Neural progenitor cell (in vitro differentiated cells): ENCODE results near the gene PDZRN4. TPM values are rescaled to one million over a fixed set of nuclear protein-coding genes. Genes with fewer than 3 reads are reported as not detected.

ENCODE experiments used
- DNase-seq: peaks from one replicate; pipeline ENCODE4 v3.0.0-alpha.2; 2016; ENCODE audit warnings: low spot score
- H2AFZ ChIP-seq: fragments of 200-600 bp; sonication (generic); replicated peaks from 2 replicates; pipeline ENCODE4 v1.6.1; 2016; ENCODE audit warnings: antibody characterized with exemption
- H3F3A ChIP-seq: fragments of 200-600 bp; sonication (generic); 2 replicates; pipeline ENCODE4 v1.6.1; 2016; ENCODE audit warnings: antibody characterized with exemption, low read depth
- H3K27ac ChIP-seq: fragments of 200-600 bp; sonication (generic); 2 replicates; pipeline ENCODE4 v1.5.1; 2016; ENCODE audit warnings: mild to moderate bottlenecking
- H3K27me3 ChIP-seq: fragments of 200-600 bp; sonication (generic); 2 replicates; pipeline ENCODE4 v1.6.1; 2016; ENCODE audit warnings: mild to moderate bottlenecking, moderate library complexity
- H3K36me3 ChIP-seq: fragments of 200-600 bp; sonication (generic); 2 replicates; pipeline ENCODE4 v1.5.1; 2016
- H3K4me1 ChIP-seq: fragments of 200-600 bp; sonication (generic); 2 replicates; pipeline ENCODE4 v1.6.1; 2016; ENCODE audit warnings: mixed run types
- H3K4me2 ChIP-seq: fragments of 200-600 bp; sonication (generic); 2 replicates; pipeline ENCODE4 v1.6.1; 2016
- H3K4me3 ChIP-seq: fragments of 200-600 bp; sonication (generic); 2 replicates; pipeline ENCODE4 v1.5.1; 2016
- H3K79me2 ChIP-seq: fragments of 200-600 bp; sonication (generic); 2 replicates; pipeline ENCODE4 v1.6.1; 2016; ENCODE audit warnings: low read depth
- H3K9ac ChIP-seq: fragments of 200-600 bp; sonication (generic); 2 replicates; pipeline ENCODE4 v1.6.1; 2016
- H3K9me3 ChIP-seq: fragments of 200-600 bp; sonication (generic); 2 replicates; pipeline ENCODE4 v1.5.1; 2016; ENCODE audit warnings: low read depth
- H4K20me1 ChIP-seq: fragments of 200-600 bp; sonication (generic); 2 replicates; pipeline ENCODE4 v1.6.1; 2016; ENCODE audit warnings: low read depth
- H3K27ac Mint-ChIP-seq: 3 replicates; pipeline ENCODE4 v1.8.0; 2021; ENCODE audit warnings: mixed read lengths
- H3K27me3 Mint-ChIP-seq: 2 replicates; pipeline ENCODE4 v1.8.0; 2022; ENCODE audit warnings: low read depth, mild to moderate bottlenecking, inconsistent platforms, moderate library complexity, mixed read lengths; ENCODE audit not compliant: insufficient read depth
- H3K36me3 Mint-ChIP-seq: 3 replicates; pipeline ENCODE4 v1.8.0; 2021; ENCODE audit warnings: mixed read lengths
- H3K4me1 Mint-ChIP-seq: 3 replicates; pipeline ENCODE4 v1.8.0; 2021; ENCODE audit warnings: mixed read lengths
- H3K4me3 Mint-ChIP-seq: 3 replicates; pipeline ENCODE4 v1.8.0; 2021; ENCODE audit warnings: mild to moderate bottlenecking, moderate library complexity, mixed read lengths
- H3K9me3 Mint-ChIP-seq: 3 replicates; pipeline ENCODE4 v1.8.0; 2020; ENCODE audit warnings: mixed read lengths
- EZH2 ChIP-seq: fragments of 200-600 bp; sonication (generic); IDR thresholded peaks from 2 replicates; pipeline ENCODE4 v1.6.1; 2017; ENCODE audit warnings: antibody characterized with exemption, mild to moderate bottlenecking, moderate library complexity
- EZH2phosphoT487 ChIP-seq: fragments of 200-600 bp; sonication (generic); IDR thresholded peaks from 2 replicates; pipeline ENCODE4 v1.6.1; 2017; ENCODE audit warnings: antibody characterized with exemption
- total RNA-seq: library from RNA; depleted of rRNA; stranded (reverse); fragments of >200 nt; gene quantifications from 2 replicates; pipeline ENCODE4 v1.2.3, GENCODE V29; 2015; ENCODE audit warnings: low replicate concordance
- TF ChIP-seq, protein P1 (sequence below): fragments of 200-600 bp; sonication (generic); IDR thresholded peaks from 2 replicates; pipeline ENCODE4 v1.5.1; 2017; ENCODE audit warnings: antibody characterized with exemption, mild to moderate bottlenecking

Gene PDZRN4
- total RNA-seq, 1 donor from 2014 or later: 0.06 TPM

DNA sequence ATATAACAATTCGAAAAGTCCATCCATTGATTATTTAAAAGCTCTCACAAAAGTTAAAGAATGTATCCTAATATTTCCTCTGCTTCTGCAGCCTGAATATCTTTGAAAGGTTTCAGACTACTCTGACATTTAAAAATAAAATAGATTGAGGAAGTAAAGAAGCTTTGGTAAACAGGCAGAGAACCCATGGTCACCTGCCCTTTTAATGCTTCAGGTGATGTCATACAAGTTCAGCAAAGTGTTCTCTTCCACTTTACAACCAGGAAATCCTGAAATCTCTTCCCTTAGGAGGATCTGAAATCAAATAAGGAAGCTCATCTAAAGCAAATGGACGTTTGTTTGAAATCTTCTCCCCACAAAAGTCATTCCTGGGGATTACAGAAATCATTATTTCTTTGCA, 322.4 kb downstream of the PDZRN4 start:
- no peak for TF ChIP-seq EZH2phosphoT487
- TF ChIP-seq, protein P1, sequence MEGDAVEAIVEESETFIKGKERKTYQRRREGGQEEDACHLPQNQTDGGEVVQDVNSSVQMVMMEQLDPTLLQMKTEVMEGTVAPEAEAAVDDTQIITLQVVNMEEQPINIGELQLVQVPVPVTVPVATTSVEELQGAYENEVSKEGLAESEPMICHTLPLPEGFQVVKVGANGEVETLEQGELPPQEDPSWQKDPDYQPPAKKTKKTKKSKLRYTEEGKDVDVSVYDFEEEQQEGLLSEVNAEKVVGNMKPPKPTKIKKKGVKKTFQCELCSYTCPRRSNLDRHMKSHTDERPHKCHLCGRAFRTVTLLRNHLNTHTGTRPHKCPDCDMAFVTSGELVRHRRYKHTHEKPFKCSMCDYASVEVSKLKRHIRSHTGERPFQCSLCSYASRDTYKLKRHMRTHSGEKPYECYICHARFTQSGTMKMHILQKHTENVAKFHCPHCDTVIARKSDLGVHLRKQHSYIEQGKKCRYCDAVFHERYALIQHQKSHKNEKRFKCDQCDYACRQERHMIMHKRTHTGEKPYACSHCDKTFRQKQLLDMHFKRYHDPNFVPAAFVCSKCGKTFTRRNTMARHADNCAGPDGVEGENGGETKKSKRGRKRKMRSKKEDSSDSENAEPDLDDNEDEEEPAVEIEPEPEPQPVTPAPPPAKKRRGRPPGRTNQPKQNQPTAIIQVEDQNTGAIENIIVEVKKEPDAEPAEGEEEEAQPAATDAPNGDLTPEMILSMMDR: no peak
- TF ChIP-seq EZH2: no peak
- H3K36me3 Mint-ChIP-seq: no peaks in the 10 kb centered on the region
- DNase-seq: no peak
- no peak overlapping the region for H3K4me2 ChIP-seq
- no peak overlapping the region for H2AFZ ChIP-seq
- H3K9me3 Mint-ChIP-seq: no peaks in the 10 kb centered on the region
- no peaks in the 10 kb centered on the region for H3K27me3 ChIP-seq
- peaks cover 32% of the 10 kb centered on the region for H3K4me1 Mint-ChIP-seq
- peaks cover under 1% of the 10 kb centered on the region for H3K27me3 Mint-ChIP-seq
- no peaks in the 10 kb centered on the region for H3F3A ChIP-seq
- no peak overlapping the region for H3K9ac ChIP-seq
- no peak overlapping the region for H3K27ac ChIP-seq
- no peaks in the 10 kb centered on the region for H3K36me3 ChIP-seq
- no peak overlapping the region for H3K4me3 Mint-ChIP-seq
- H3K79me2 ChIP-seq: no peaks in the 10 kb centered on the region
- no peak overlapping the region for H3K4me3 ChIP-seq
- H4K20me1 ChIP-seq: no peaks in the 10 kb centered on the region
- no peaks in the 10 kb centered on the region for H3K9me3 ChIP-seq
- H3K4me1 ChIP-seq: no peaks in the 10 kb centered on the region
- no peak overlapping the region for H3K27ac Mint-ChIP-seq

DNA sequence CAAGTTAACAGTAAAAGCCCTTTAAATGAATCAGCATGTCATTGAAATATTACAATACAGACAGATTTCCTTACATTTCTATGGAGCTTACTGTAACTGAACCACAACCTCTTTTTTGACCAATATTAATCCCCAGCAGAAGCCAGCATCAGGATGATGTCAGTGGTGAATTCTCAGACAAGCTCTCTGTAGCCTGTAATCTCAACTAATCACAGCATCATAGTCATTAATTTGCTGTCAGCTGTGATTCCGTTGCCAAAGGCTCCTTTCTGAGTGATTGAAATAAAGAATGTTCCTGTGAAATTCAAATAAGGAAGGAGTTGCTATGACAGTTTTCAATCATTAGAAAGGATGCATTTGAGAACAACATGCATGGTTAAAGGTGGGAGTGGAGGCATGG, 323.1 kb downstream of the PDZRN4 start:
- H3K36me3 Mint-ChIP-seq: no peaks in the 10 kb centered on the region
- Histone ChIP-seq H3K9ac (no peak overlapping the region), H4K20me1 (no peaks in the 10 kb centered on the region), H3K27ac (no peak overlapping the region), H2AFZ (no peak overlapping the region), H3K4me1 (no peaks in the 10 kb centered on the region), H3K27me3 (no peaks in the 10 kb centered on the region), H3K4me2 (no peak overlapping the region), H3K36me3 (no peaks in the 10 kb centered on the region), H3K9me3 (no peaks in the 10 kb centered on the region), H3F3A (no peaks in the 10 kb centered on the region), H3K79me2 (no peaks in the 10 kb centered on the region), H3K4me3 (no peak overlapping the region)
- H3K27ac Mint-ChIP-seq: no peak overlapping the region
- TF ChIP-seq EZH2phosphoT487 (no peak), EZH2 (no peak)
- TF ChIP-seq, protein P1: no peak
- H3K9me3 Mint-ChIP-seq: no peaks in the 10 kb centered on the region
- H3K27me3 Mint-ChIP-seq: no peaks in the 10 kb centered on the region
- H3K4me1 Mint-ChIP-seq: peaks cover 32% of the 10 kb centered on the region
- DNase-seq: no peak
- no peak overlapping the region for H3K4me3 Mint-ChIP-seq

DNA sequence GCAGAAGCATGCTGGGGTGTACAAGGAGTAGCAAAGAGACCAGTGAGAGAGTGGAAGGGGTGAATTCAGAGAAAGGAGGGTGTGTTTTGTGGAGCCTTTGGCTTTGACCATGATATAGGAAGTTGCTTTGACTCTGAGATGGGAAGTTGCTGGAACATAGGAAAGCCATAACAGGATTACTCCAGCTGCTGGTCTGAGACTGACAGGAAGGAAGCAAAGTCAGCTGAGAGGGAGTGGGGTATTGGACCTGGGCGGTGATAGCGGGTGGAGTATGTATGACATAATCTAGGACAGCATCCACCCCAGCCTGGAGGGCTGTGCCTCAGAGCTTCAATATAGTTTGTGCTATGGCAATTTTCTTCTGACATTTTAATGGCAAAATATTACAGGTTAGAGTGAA, 324.4 kb downstream of the PDZRN4 start:
- no peaks in the 10 kb centered on the region for H3K9me3 ChIP-seq
- Mint-ChIP-seq H3K27me3 (no peaks in the 10 kb centered on the region), H3K9me3 (no peaks in the 10 kb centered on the region), H3K27ac (no peak overlapping the region), H3K4me3 (no peak overlapping the region), H3K4me1 (peaks cover 28% of the 10 kb centered on the region), H3K36me3 (no peaks in the 10 kb centered on the region)
- H3K27me3 ChIP-seq: no peaks in the 10 kb centered on the region
- TF ChIP-seq EZH2phosphoT487: no peak
- H3K36me3 ChIP-seq: no peaks in the 10 kb centered on the region
- H3K4me2 ChIP-seq: no peak overlapping the region
- H3K4me3 ChIP-seq: no peak overlapping the region
- no peaks in the 10 kb centered on the region for H4K20me1 ChIP-seq
- no peak for DNase-seq
- H3K27ac ChIP-seq: no peak overlapping the region
- no peak overlapping the region for H2AFZ ChIP-seq
- no peaks in the 10 kb centered on the region for H3K79me2 ChIP-seq
- no peaks in the 10 kb centered on the region for H3K4me1 ChIP-seq
- H3K9ac ChIP-seq: no peak overlapping the region
- no peaks in the 10 kb centered on the region for H3F3A ChIP-seq

DNA sequence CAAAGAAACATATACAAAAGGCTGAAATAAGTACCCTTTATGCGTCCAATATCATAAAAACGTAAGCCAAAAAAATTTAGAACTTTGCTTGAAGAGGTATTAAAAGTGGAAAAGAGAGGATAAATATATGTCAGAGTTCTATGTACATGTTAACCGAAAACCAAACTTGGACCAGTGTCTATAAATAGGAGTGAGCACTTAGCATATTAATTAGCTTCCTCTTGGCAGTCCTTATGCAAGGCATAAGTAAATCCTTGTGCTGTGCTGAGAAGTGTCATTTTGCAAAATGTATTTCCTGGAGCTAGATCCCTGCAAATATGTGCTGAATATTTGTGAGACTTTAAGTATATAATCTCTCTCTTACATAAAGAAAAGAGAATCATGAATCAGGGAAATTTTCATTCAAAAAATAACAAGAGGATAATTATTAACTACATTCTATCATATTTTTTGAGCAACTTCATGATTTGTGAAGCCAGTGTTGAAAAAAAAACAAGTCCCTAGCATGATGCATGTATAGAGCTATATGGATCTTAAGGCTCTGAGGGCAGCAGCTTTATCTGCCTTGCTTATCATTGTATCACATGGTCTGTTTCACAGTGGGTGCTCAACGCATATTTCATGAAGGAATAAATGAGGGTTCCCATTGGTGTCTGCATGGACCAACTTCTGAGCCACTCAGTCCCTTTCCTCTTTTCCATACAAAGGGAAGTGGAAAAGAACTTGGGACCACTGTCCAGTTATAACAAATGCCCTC, 326.1 kb downstream of the PDZRN4 start:
- Histone ChIP-seq H3K9ac (no peak overlapping the region), H3F3A (no peaks in the 10 kb centered on the region), H3K27ac (no peak overlapping the region), H3K4me2 (no peak overlapping the region), H3K27me3 (no peaks in the 10 kb centered on the region), H3K4me1 (no peaks in the 10 kb centered on the region), H2AFZ (no peak overlapping the region), H3K9me3 (no peaks in the 10 kb centered on the region), H3K79me2 (no peaks in the 10 kb centered on the region), H3K4me3 (no peak overlapping the region), H3K36me3 (no peaks in the 10 kb centered on the region), H4K20me1 (no peaks in the 10 kb centered on the region)
- Mint-ChIP-seq H3K36me3 (no peaks in the 10 kb centered on the region), H3K27ac (no peak overlapping the region), H3K27me3 (no peaks in the 10 kb centered on the region), H3K4me3 (no peak overlapping the region), H3K9me3 (no peaks in the 10 kb centered on the region), H3K4me1 (peaks cover 16% of the 10 kb centered on the region)
- TF ChIP-seq EZH2phosphoT487 (no peak), EZH2 (no peak)
- TF ChIP-seq, protein P1: no peak
- DNase-seq: no peak
